CD4-positive, alpha-beta memory T cell (primary cell): ENCODE data around the gene NTN1. TPM values are rescaled to one million over a fixed set of nuclear protein-coding genes. Genes with fewer than 3 reads are reported as not detected.

Source experiments
- CTCF ChIA-PET: fragments of 350-600 bp; sonication (Branson Sonifier 250); formaldehyde crosslinking; loops from one replicate; lab custom pipeline; 2021; ENCODE audit warnings: inconsistent platforms; ENCODE audit not compliant: partially characterized antibody; lab: Charles Lee
- POLR2A ChIA-PET: fragments of 350-600 bp; sonication (Branson Sonifier 250); formaldehyde crosslinking; loops from one replicate; lab custom pipeline; 2021; ENCODE audit not compliant: partially characterized antibody; lab: Charles Lee
- DNase-seq, 5 donors: peaks; one replicate each; pipeline versions ENCODE4 v3.0.0 to v3.0.0-alpha.2; 2020 to 2022; ENCODE audit warnings: mixed read lengths in 1 of 5
- H3K27ac ChIP-seq: one replicate; pipeline ENCODE4 v1.7.0; 2013; ENCODE audit warnings: low read depth, low read length
- H3K27me3 ChIP-seq: 2 replicates; pipeline ENCODE4 v1.7.0; 2013; ENCODE audit warnings: mild to moderate bottlenecking, low read length, moderate library complexity; ENCODE audit not compliant: insufficient read depth
- H3K36me3 ChIP-seq: 2 replicates; pipeline ENCODE4 v1.7.0; 2013; ENCODE audit warnings: mild to moderate bottlenecking, low read length, moderate library complexity; ENCODE audit not compliant: insufficient read depth
- H3K4me1 ChIP-seq: 2 replicates; pipeline ENCODE4 v1.7.0; 2013; ENCODE audit warnings: mild to moderate bottlenecking, low read length, moderate library complexity; ENCODE audit not compliant: insufficient read depth
- H3K4me3 ChIP-seq, 2 donors: one replicate each; pipeline ENCODE4 v1.7.0; 2013; ENCODE audit warnings: low read length in 2 of 2, mild to moderate bottlenecking in 1 of 2
- H3K9me3 ChIP-seq, 2 donors: one replicate each; pipeline ENCODE4 v1.7.0; 2013; ENCODE audit warnings: low read length in 2 of 2, control low read depth in 1 of 2; ENCODE audit not compliant: control insufficient read depth in 1 of 2
- H3K27ac Mint-ChIP-seq, 7 donors: one replicate each; pipeline ENCODE4 v1.8.0; 2020 to 2021; ENCODE audit warnings: mixed read lengths in 7 of 7, mild to moderate bottlenecking in 6 of 7, inconsistent platforms in 3 of 7, moderate library complexity in 3 of 7
- H3K27me3 Mint-ChIP-seq, 2 donors: one replicate each; pipeline ENCODE4 v1.8.0; 2020 to 2021; ENCODE audit warnings: mixed read lengths in 2 of 2
- H3K36me3 Mint-ChIP-seq, 2 donors: one replicate each; pipeline ENCODE4 v1.8.0; 2020 to 2021; ENCODE audit warnings: mixed read lengths in 2 of 2, inconsistent platforms in 1 of 2, mild to moderate bottlenecking in 1 of 2
- H3K4me1 Mint-ChIP-seq, 4 donors: one replicate each; pipeline ENCODE4 v1.8.0; 2020 to 2021; ENCODE audit warnings: mixed read lengths in 4 of 4, mild to moderate bottlenecking in 1 of 4
- H3K4me3 Mint-ChIP-seq, 8 donors: one replicate each; pipeline ENCODE4 v1.8.0; 2020 to 2021; ENCODE audit warnings: mixed read lengths in 8 of 8, mild to moderate bottlenecking in 7 of 8, moderate library complexity in 6 of 8, inconsistent platforms in 3 of 8
- H3K9me3 Mint-ChIP-seq, 8 donors: one replicate each; pipeline ENCODE4 v1.8.0; 2020 to 2021; ENCODE audit warnings: mixed read lengths in 8 of 8, mild to moderate bottlenecking in 5 of 8, inconsistent platforms in 3 of 8, moderate library complexity in 1 of 8
- intact Hi-C: fragments of 100-400 bp; cut with micrococcal nuclease; formaldehyde crosslinking; loops from one replicate; pipeline ENCODE4 v1.15.1; 2023
- polyA plus RNA-seq, 2 donors: library from polyadenylated mRNA; unstranded; fragments of 300-500 nt; fragmentation: Illumina TruSeq; gene quantifications; one replicate each; pipeline ENCODE4 v1.2.3, GENCODE V29; 2021
- total RNA-seq, 2 experiments: library from RNA; stranded (reverse); gene quantifications; one replicate each; pipeline ENCODE4 v1.2.3, GENCODE V29; 2021

NTN1 gene
- total and polyA plus RNA-seq, 4 experiments from 2014 or later, result 0.02 TPM; not detected in 3

DNA sequence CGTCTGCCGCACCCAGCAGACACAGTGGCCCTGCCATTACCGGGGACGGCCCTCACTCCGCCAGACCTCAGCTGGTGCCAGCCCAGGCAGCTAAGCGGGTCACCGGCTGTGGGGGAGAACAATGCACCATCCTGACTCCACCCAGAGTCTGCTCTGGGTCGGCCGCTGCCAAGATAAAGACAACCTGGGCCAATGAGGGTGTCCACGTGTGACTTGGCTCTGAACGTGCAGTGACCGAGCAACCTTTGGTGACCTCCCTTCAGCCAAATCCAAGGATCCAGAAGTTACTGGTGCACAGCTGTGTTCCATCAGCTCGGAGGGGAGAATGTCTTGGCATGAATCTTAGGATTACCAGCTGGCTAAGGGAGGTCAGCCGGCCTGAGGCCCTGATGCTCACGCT is 155.9 kb downstream of the NTN1 start:
- no peak overlapping the region for H3K27ac Mint-ChIP-seq
- H3K27me3 Mint-ChIP-seq, result peaks cover 1 to 2% of the 10 kb centered on the region in 2 donors

DNA sequence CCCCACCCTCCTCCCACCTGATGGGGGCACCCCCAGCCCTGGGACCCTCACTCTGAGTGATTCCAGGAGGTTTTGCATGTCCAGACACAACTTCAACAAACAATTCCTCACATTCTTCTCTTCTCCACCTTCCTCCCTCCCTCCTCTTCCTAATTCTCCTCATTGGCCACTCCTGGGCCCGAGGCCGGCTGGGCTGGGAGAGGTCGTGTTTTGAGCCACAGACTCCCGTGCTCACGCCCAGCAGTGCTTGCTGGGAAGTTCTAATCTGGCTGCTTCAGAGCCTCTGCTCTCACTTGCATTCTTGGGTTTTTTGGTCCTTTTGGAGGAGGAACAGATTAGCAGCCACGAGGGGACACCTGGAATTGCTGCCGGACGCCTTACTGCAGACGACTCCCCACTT is 157.0 kb downstream of the NTN1 start:
- peaks cover 0 to 5% (median 0%) of the 10 kb centered on the region in 8 donors for H3K9me3 Mint-ChIP-seq
- no peaks in the 10 kb centered on the region for H3K27me3 ChIP-seq
- no peaks in the 10 kb centered on the region for H3K9me3 ChIP-seq
- H3K36me3 Mint-ChIP-seq, result no peaks in the 10 kb centered on the region
- no peak for DNase-seq
- ChIA-PET POLR2A (no interaction called here), CTCF (no interaction called here)
- no peak overlapping the region for H3K4me3 Mint-ChIP-seq
- no peak overlapping the region for H3K27ac ChIP-seq
- H3K27ac Mint-ChIP-seq, result no peak overlapping the region
- H3K4me1 Mint-ChIP-seq, result peaks cover 0 to 2% (median 0%) of the 10 kb centered on the region in 4 donors
- intact Hi-C loops, result no loop called here
- H3K4me1 ChIP-seq, result no peaks in the 10 kb centered on the region
- H3K4me3 ChIP-seq, result no peak overlapping the region
- peaks cover 1 to 2% of the 10 kb centered on the region in 2 donors for H3K27me3 Mint-ChIP-seq
- no peaks in the 10 kb centered on the region for H3K36me3 ChIP-seq

More for the DNA sequence above, 155.9 kb downstream of the NTN1 start:
- Histone ChIP-seq H3K9me3 (no peaks in the 10 kb centered on the region), H3K27ac (no peak overlapping the region), H3K4me1 (no peaks in the 10 kb centered on the region), H3K27me3 (no peaks in the 10 kb centered on the region), H3K36me3 (no peaks in the 10 kb centered on the region), H3K4me3 (no peak overlapping the region)
- no peak overlapping the region for H3K4me3 Mint-ChIP-seq
- ChIA-PET POLR2A (no interaction called here), CTCF (no interaction called here)
- H3K36me3 Mint-ChIP-seq, result no peaks in the 10 kb centered on the region
- intact Hi-C loops, result no loop called here
- H3K9me3 Mint-ChIP-seq, result peaks cover 0 to 5% (median 0%) of the 10 kb centered on the region in 8 donors
- no peak for DNase-seq
- peaks cover 0 to 2% (median 0%) of the 10 kb centered on the region in 4 donors for H3K4me1 Mint-ChIP-seq

DNA sequence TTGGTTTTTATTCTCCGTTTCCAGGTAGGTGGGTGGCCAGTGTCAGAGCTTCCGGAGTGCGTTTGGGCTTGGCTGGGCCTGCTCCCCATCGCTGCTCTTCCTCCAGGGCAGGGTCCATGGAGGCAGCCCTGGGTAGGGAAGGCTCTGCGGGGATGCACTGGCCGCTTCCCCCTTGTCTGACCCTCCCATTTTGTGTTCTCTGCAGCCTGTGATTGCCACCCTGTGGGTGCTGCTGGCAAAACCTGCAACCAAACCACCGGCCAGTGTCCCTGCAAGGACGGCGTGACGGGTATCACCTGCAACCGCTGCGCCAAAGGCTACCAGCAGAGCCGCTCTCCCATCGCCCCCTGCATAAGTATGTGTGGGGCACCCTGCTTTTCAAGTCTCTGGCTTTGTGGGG is 158.3 kb downstream of the NTN1 start:
- CTCF ChIA-PET, result no interaction called here
- H3K36me3 Mint-ChIP-seq, result no peaks in the 10 kb centered on the region
- H3K27me3 Mint-ChIP-seq, result peaks cover 2 to 7% of the 10 kb centered on the region in 2 donors
- H3K9me3 ChIP-seq, result no peaks in the 10 kb centered on the region
- no peak overlapping the region for H3K4me3 ChIP-seq
- H3K27ac ChIP-seq, result no peak overlapping the region
- POLR2A ChIA-PET, result no interaction called here
- H3K9me3 Mint-ChIP-seq, result peaks cover 0 to 5% (median 0%) of the 10 kb centered on the region in 8 donors
- no peaks in the 10 kb centered on the region for H3K36me3 ChIP-seq
- H3K27me3 ChIP-seq, result no peaks in the 10 kb centered on the region
- peaks cover 0 to 2% (median 0%) of the 10 kb centered on the region in 4 donors for H3K4me1 Mint-ChIP-seq
- intact Hi-C loops, result no loop called here
- no peak overlapping the region for H3K4me3 Mint-ChIP-seq
- H3K27ac Mint-ChIP-seq, result no peak overlapping the region
- no peak for DNase-seq
- no peaks in the 10 kb centered on the region for H3K4me1 ChIP-seq

DNA sequence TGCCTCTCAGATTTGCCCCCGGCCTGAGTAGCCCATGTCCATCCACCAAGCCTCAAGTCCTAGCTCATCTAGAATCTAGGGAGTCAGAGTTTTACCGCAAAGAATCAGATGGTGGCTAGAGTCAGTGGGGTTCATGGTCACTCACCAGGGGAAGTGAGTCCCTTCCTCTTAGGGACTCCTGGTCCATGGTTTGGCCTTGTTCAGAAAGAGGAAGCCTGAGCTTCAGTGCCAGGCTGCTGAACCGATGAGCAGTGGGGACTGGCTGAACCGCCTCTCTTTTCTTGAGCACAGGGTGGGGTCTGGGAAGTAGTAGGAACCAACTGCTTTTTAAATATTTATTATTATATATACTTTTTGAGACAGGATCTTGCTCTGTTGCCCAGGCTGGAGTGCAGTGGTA is 160.3 kb downstream of the NTN1 start:
- ChIA-PET CTCF (no interaction called here), POLR2A (no interaction called here)
- intact Hi-C loops, result no loop called here
- Mint-ChIP-seq H3K9me3 (peaks cover 0 to 3% (median 0%) of the 10 kb centered on the region in 8 donors), H3K27me3 (peaks cover 2 to 8% of the 10 kb centered on the region in 2 donors), H3K36me3 (no peaks in the 10 kb centered on the region), H3K4me3 (no peak overlapping the region), H3K4me1 (no peaks in the 10 kb centered on the region), H3K27ac (no peak overlapping the region)
- Histone ChIP-seq H3K27ac (no peak overlapping the region), H3K27me3 (no peaks in the 10 kb centered on the region), H3K4me3 (no peak overlapping the region), H3K9me3 (no peaks in the 10 kb centered on the region), H3K4me1 (no peaks in the 10 kb centered on the region), H3K36me3 (no peaks in the 10 kb centered on the region)
- no peak for DNase-seq

DNA sequence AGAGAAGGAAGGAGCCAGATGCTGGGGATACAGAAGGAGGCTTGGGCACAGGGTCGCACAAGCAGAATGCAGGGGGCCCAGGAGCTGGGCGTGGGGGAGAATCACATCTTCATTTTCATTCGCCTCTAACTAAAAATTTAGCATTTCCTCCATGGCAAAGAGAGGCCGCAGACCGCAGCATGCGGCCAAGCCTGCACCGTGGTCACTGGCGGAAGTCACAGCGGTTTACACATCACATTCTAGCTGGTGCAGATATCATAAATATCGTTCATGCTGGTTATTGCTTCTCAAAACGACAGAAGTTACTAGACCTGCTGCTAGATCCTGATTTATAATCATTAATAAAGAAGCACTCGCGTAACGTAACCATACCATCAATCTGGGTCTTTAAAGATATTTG is 162.0 kb downstream of the NTN1 start:
- CTCF ChIA-PET, result no interaction called here
- no peaks in the 10 kb centered on the region for H3K36me3 Mint-ChIP-seq
- Histone ChIP-seq H3K9me3 (no peaks in the 10 kb centered on the region), H3K27me3 (no peaks in the 10 kb centered on the region), H3K4me1 (no peaks in the 10 kb centered on the region), H3K27ac (no peak overlapping the region), H3K4me3 (no peak overlapping the region), H3K36me3 (no peaks in the 10 kb centered on the region)
- H3K9me3 Mint-ChIP-seq, result peaks cover 0 to 4% (median 0%) of the 10 kb centered on the region in 8 donors
- peak in 2 of 5 donors; percentile 6 to 14 for DNase-seq
- no peak overlapping the region for H3K27ac Mint-ChIP-seq
- POLR2A ChIA-PET, result no interaction called here
- H3K4me3 Mint-ChIP-seq, result no peak overlapping the region
- H3K4me1 Mint-ChIP-seq, result no peaks in the 10 kb centered on the region
- intact Hi-C loops, result no loop called here
- peaks cover 3 to 14% of the 10 kb centered on the region in 2 donors for H3K27me3 Mint-ChIP-seq

DNA sequence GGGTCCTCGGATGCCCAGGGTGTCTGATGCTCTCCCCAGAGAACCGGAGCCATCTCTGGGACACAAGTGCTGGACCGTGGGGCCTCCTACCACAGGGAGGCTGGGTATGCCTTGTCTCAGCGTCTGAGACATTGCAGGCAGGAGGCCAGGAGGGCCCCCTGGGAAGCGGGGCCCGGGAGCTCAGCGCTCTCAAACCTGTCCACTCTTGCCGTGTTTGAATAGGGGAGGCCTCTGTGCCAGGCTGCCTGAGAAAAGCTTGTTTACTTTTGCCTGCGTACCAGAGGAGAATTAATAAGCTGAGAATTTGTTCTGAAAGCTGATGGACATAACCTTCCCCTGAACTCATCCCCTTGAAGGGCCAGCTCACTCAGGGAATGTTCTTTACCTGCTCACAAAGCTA is 163.8 kb downstream of the NTN1 start:
- H3K27ac ChIP-seq, result no peak overlapping the region
- no peaks in the 10 kb centered on the region for H3K9me3 ChIP-seq
- no peaks in the 10 kb centered on the region for H3K36me3 ChIP-seq
- no peaks in the 10 kb centered on the region for H3K4me1 Mint-ChIP-seq
- intact Hi-C loops, result no loop called here
- H3K36me3 Mint-ChIP-seq, result no peaks in the 10 kb centered on the region
- H3K27me3 ChIP-seq, result no peaks in the 10 kb centered on the region
- H3K9me3 Mint-ChIP-seq, result peaks cover 0 to 3% (median 0%) of the 10 kb centered on the region in 8 donors
- no peak overlapping the region for H3K4me3 ChIP-seq
- H3K27me3 Mint-ChIP-seq, result peaks cover 5 to 18% of the 10 kb centered on the region in 2 donors
- ChIA-PET POLR2A (no interaction called here), CTCF (no interaction called here)
- no peaks in the 10 kb centered on the region for H3K4me1 ChIP-seq
- no peak overlapping the region for H3K4me3 Mint-ChIP-seq
- no peak for DNase-seq
- no peak overlapping the region for H3K27ac Mint-ChIP-seq

DNA sequence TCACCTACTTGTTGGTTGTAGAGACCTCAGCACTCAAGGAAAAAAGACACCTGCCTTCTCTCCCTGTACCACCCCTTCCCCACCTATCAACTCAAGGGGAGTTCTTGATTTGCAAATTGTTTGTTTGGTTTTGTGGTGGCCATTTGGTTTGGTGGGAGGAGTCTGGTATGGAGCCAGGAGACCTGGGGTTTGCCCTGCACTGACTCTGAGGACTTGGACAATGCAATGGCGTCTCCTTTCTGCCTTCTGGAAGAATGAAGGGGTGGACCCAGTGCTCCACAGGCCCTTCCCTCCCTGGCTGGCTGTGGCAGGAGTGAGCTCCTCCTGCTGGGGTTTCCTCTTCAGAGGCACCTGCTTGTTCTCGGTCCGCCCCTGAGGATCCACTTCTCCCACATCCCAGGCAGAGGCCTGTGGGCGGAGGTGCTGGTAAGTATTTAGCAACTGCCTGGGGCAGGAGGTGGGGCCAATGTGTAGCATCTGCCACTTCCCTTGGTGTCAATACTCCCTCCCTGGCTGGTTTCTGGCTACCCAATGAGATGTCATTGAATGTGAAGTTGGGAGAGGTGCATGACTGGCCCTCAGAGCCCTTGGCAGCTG is 164.5 kb downstream of the NTN1 start:
- no peak overlapping the region for H3K4me3 Mint-ChIP-seq
- no peak overlapping the region for H3K27ac Mint-ChIP-seq
- H3K36me3 Mint-ChIP-seq, result no peaks in the 10 kb centered on the region
- H3K27ac ChIP-seq, result no peak overlapping the region
- intact Hi-C loops, result no loop called here
- H3K27me3 Mint-ChIP-seq, result peaks cover 5 to 18% of the 10 kb centered on the region in 2 donors
- H3K4me3 ChIP-seq, result no peak overlapping the region
- no peaks in the 10 kb centered on the region for H3K9me3 ChIP-seq
- no peaks in the 10 kb centered on the region for H3K4me1 Mint-ChIP-seq
- ChIA-PET POLR2A (no interaction called here), CTCF (no interaction called here)
- no peaks in the 10 kb centered on the region for H3K36me3 ChIP-seq
- no peak for DNase-seq
- H3K4me1 ChIP-seq, result no peaks in the 10 kb centered on the region
- H3K27me3 ChIP-seq, result no peaks in the 10 kb centered on the region
- peaks cover 0 to 2% (median 0%) of the 10 kb centered on the region in 8 donors for H3K9me3 Mint-ChIP-seq
